MM.1S (cell line): ENCODE measurements around the gene CYP24A1.

Source experiments
- DNase-seq: peaks from one replicate; pipeline ENCODE4 v3.0.0-alpha.2; 2015
- H2AFZ ChIP-seq: fragments of 300-600 bp; sonication (generic); 2 replicates; pipeline ENCODE4 v1.6.0; 2016; ENCODE audit warnings: antibody characterized with exemption, low read length
- H3F3A ChIP-seq: fragments of 300-600 bp; sonication (generic); 2 replicates; pipeline ENCODE4 v1.6.1; 2016; ENCODE audit warnings: mild to moderate bottlenecking, antibody characterized with exemption, low read length, moderate library complexity, mixed read lengths; ENCODE audit not compliant: insufficient read depth
- H3K27ac ChIP-seq: fragments of 300-600 bp; sonication (generic); 2 replicates; pipeline ENCODE4 v1.5.1; 2016; ENCODE audit warnings: mild to moderate bottlenecking, low read length
- H3K27me3 ChIP-seq: fragments of 300-600 bp; sonication (generic); replicated peaks from 2 replicates; pipeline ENCODE4 v1.6.0; 2016; ENCODE audit warnings: low read length; ENCODE audit not compliant: insufficient read depth
- H3K36me3 ChIP-seq: fragments of 300-600 bp; sonication (generic); replicated peaks from 2 replicates; pipeline ENCODE4 v1.6.1; 2016; ENCODE audit warnings: mild to moderate bottlenecking, low read length, mixed read lengths; ENCODE audit not compliant: insufficient read depth
- H3K4me1 ChIP-seq: fragments of 300-600 bp; sonication (generic); 2 replicates; pipeline ENCODE4 v1.6.1; 2016; ENCODE audit warnings: low read length, mixed read lengths
- H3K4me2 ChIP-seq: fragments of 300-600 bp; sonication (generic); 2 replicates; pipeline ENCODE4 v1.6.0; 2016; ENCODE audit warnings: low read depth, low read length
- H3K4me3 ChIP-seq: fragments of 300-600 bp; sonication (generic); 2 replicates; pipeline ENCODE4 v1.5.1; 2016; ENCODE audit warnings: low read length, mixed read lengths
- H3K79me2 ChIP-seq: fragments of 300-600 bp; sonication (generic); 2 replicates; pipeline ENCODE4 v1.6.1; 2016; ENCODE audit warnings: mixed run types, low read length, mixed read lengths
- H3K9ac ChIP-seq: fragments of 300-600 bp; sonication (generic); 2 replicates; pipeline ENCODE4 v1.6.1; 2016; ENCODE audit warnings: low read length, mixed read lengths
- H3K9me2 ChIP-seq: fragments of 300-600 bp; sonication (generic); replicated peaks from 2 replicates; pipeline ENCODE4 v1.6.1; 2016; ENCODE audit warnings: mild to moderate bottlenecking, low read length, mixed read lengths; ENCODE audit not compliant: insufficient read depth
- H3K9me3 ChIP-seq: fragments of 300-600 bp; sonication (generic); replicated peaks from 2 replicates; pipeline ENCODE4 v1.6.1; 2016; ENCODE audit warnings: mild to moderate bottlenecking, low read length, mixed read lengths; ENCODE audit not compliant: insufficient read depth
- H4K20me1 ChIP-seq: fragments of 300-600 bp; sonication (generic); 2 replicates; pipeline ENCODE4 v1.6.1; 2016; ENCODE audit warnings: mild to moderate bottlenecking, low read length, moderate library complexity, mixed read lengths; ENCODE audit not compliant: insufficient read depth
- EZH2 ChIP-seq: fragments of 300-600 bp; sonication (generic); optimal IDR thresholded peaks from 2 replicates; pipeline ENCODE3; 2017; ENCODE audit warnings: low read depth, mild to moderate bottlenecking, antibody characterized with exemption, low read length, mixed read lengths
- EZH2phosphoT487 ChIP-seq: fragments of 300-600 bp; sonication (generic); IDR thresholded peaks from 2 replicates; pipeline ENCODE4 v1.6.1; 2018; ENCODE audit warnings: antibody characterized with exemption, low read length
- TF ChIP-seq, protein P1 (sequence below): fragments of 300-600 bp; sonication (generic); IDR thresholded peaks from 2 replicates; pipeline ENCODE4 v1.5.1; 2016; ENCODE audit warnings: antibody characterized with exemption, low read length, mixed read lengths

The CYP24A1 gene

DNA sequence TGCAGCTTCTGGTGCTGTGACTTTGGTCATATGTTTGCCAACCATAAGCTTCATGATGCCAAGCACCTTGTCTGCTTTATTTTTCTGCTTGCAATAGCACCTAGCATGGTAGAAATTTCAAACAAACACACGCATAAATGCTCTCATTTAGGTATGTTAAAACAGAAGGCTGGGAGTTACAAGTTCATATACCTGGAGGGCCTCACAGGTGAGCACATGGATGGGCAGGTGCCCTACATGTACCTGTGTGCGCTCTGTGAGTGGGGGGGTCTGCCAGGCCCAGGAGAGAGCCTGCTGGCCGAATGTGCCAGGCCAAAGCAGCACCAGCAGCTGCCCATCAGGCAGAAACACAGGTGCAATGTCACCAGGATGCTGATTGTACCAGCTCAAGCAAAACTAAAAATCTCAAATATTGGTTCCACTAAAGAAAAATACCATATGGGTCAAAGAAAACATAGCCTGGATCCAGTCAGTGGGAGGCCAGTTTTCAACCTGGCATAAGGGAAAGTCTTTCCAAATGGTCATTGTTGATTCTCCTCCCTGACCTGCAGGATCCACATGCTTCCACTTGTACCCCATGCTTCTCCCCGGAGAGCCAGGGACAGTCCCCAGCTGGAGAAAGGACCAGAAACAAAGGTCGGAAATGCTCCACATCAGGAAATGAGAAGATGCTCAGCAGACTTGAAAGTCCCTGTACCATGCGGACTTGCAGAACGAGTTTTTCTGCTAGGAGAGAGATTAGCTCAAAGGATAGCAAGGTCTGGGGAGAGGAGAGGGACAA is 26.9 kb upstream of the CYP24A1 start:
- Histone ChIP-seq H4K20me1 (no peaks in the 10 kb centered on the region), H3K9ac (no peak overlapping the region), H3K27ac (no peak overlapping the region), H3K4me3 (no peak overlapping the region), H3K4me2 (no peak overlapping the region), H3K4me1 (no peaks in the 10 kb centered on the region), H3K9me2 (no peaks in the 10 kb centered on the region), H3K36me3 (no peaks in the 10 kb centered on the region), H2AFZ (no peak overlapping the region), H3K9me3 (no peaks in the 10 kb centered on the region), H3F3A (no peaks in the 10 kb centered on the region), H3K79me2 (no peaks in the 10 kb centered on the region), H3K27me3 (no peaks in the 10 kb centered on the region)
- TF ChIP-seq EZH2phosphoT487 = no peak
- TF ChIP-seq, protein P1, sequence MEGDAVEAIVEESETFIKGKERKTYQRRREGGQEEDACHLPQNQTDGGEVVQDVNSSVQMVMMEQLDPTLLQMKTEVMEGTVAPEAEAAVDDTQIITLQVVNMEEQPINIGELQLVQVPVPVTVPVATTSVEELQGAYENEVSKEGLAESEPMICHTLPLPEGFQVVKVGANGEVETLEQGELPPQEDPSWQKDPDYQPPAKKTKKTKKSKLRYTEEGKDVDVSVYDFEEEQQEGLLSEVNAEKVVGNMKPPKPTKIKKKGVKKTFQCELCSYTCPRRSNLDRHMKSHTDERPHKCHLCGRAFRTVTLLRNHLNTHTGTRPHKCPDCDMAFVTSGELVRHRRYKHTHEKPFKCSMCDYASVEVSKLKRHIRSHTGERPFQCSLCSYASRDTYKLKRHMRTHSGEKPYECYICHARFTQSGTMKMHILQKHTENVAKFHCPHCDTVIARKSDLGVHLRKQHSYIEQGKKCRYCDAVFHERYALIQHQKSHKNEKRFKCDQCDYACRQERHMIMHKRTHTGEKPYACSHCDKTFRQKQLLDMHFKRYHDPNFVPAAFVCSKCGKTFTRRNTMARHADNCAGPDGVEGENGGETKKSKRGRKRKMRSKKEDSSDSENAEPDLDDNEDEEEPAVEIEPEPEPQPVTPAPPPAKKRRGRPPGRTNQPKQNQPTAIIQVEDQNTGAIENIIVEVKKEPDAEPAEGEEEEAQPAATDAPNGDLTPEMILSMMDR = no peak
- no peak for TF ChIP-seq EZH2
- no peak for DNase-seq

DNA sequence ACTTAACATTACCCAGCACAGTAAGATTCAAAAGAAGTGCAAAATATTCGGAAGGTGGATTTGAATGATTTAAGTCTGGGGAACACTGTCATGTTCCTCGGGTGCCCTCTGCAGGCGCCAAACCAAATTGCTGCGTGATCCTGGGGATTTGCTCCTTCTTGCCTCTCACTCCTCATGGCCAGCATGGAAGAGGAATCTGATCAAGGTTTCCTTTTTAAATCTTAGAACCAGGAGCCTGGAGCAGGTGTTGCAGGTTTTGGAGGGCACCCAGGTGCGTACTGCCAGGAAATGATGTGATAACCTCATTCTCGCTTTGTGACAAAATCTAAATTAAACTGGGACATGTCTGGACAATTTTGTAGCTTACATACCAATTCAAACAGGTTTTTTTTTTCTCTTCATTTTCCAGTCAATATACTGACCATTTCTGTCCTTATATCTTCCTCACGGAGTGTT is 26.0 kb upstream of the CYP24A1 start:
- 0 out of 2 replicates have a peak overlapping the region, but pooled peaks have one; percentile 25 for H2AFZ ChIP-seq

DNA sequence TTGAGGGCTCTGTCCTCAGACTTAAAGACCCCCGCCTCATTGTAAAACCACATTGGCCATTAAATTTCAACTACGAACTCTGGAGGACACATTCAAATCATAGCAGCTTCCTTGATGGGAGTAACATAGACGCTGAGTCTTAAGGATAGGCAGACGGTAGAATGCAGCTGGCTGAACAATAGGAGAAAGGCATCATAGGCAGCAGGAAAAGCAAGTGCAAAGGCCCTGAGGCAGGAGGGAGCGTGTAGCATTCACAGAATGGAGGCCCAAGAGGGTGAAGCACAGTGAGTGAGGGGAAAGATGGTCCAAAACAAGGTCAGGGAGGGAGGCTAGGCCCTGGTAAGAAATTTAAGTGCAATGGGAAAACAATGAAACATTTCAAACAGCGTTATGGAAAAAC is 25.5 kb upstream of the CYP24A1 start:
- H3F3A ChIP-seq = no peaks in the 10 kb centered on the region
- no peak overlapping the region; the same call in 1 of the 2 replicates for H3K4me2 ChIP-seq
- H3K9me3 ChIP-seq = no peaks in the 10 kb centered on the region
- no peaks in the 10 kb centered on the region for H3K36me3 ChIP-seq
- H3K79me2 ChIP-seq = no peaks in the 10 kb centered on the region
- DNase-seq = no peak
- 0 out of 2 replicates have a peak overlapping the region, but pooled peaks have one; percentile 25 for H2AFZ ChIP-seq
- H3K4me1 ChIP-seq = no peaks in the 10 kb centered on the region
- H3K9me2 ChIP-seq = no peaks in the 10 kb centered on the region
- no peaks in the 10 kb centered on the region for H4K20me1 ChIP-seq
- no peak overlapping the region for H3K27ac ChIP-seq
- H3K9ac ChIP-seq = no peak overlapping the region
- no peak overlapping the region for H3K4me3 ChIP-seq
- no peaks in the 10 kb centered on the region for H3K27me3 ChIP-seq
- TF ChIP-seq EZH2phosphoT487 (no peak), EZH2 (no peak)
- TF ChIP-seq, protein P1 = no peak

More for the DNA sequence above, 26.0 kb upstream of the CYP24A1 start:
- H3F3A ChIP-seq = no peaks in the 10 kb centered on the region
- H3K9me3 ChIP-seq = no peaks in the 10 kb centered on the region
- H3K9ac ChIP-seq = no peak overlapping the region
- H3K27ac ChIP-seq = no peak overlapping the region
- H3K27me3 ChIP-seq = no peaks in the 10 kb centered on the region
- H4K20me1 ChIP-seq = no peaks in the 10 kb centered on the region
- H3K4me2 ChIP-seq = no peak overlapping the region; the same call in 1 of the 2 replicates
- TF ChIP-seq EZH2phosphoT487 = no peak
- TF ChIP-seq, protein P1 = peak; percentile 95
- H3K9me2 ChIP-seq = no peaks in the 10 kb centered on the region
- H3K79me2 ChIP-seq = no peaks in the 10 kb centered on the region
- H3K4me3 ChIP-seq = no peak overlapping the region
- H3K36me3 ChIP-seq = no peaks in the 10 kb centered on the region
- no peaks in the 10 kb centered on the region for H3K4me1 ChIP-seq
- DNase-seq = peak; percentile 62
